GM12891 (cell line): ENCODE measurements around the gene PMPCA.

Experiments used
- DNase-seq: peaks from one replicate; pipeline ENCODE4 v3.0.0; 2011; ENCODE audit warnings: low spot score; ENCODE audit not compliant: insufficient read length
- FAIRE-seq: peaks from 2 replicates; lab custom pipeline; 2011; peaks lifted over from hg19 to GRCh38; lab: Jason Lieb, UNC
- PAX5 ChIP-seq: IDR thresholded peaks from 2 replicates; pipeline ENCODE4 v1.6.1; 2011; ENCODE audit warnings: low read length, moderate library complexity, mild to moderate bottlenecking; ENCODE audit not compliant: insufficient read depth, severe bottlenecking
- POLR2A ChIP-seq: IDR thresholded peaks from 2 replicates; pipeline ENCODE4 v1.6.1; 2011; ENCODE audit warnings: low read depth, low read length, control low read depth
- POLR2AphosphoS5 ChIP-seq: IDR thresholded peaks from 2 replicates; pipeline ENCODE4 v1.6.1; 2011; ENCODE audit warnings: low read depth, low read length, control low read depth
- POU2F2 ChIP-seq: IDR thresholded peaks from 2 replicates; pipeline ENCODE4 v1.6.1; 2011; ENCODE audit warnings: low read depth, mild to moderate bottlenecking, control low read depth, low read length, moderate library complexity
- SPI1 ChIP-seq: IDR thresholded peaks from 2 replicates; pipeline ENCODE4 v1.6.1; 2011; ENCODE audit warnings: low read depth, low read length, control low read depth
- TAF1 ChIP-seq: IDR thresholded peaks from 2 replicates; pipeline ENCODE4 v1.6.1; 2011; ENCODE audit warnings: low read depth, low read length, control low read depth

PMPCA gene

GRCh38 chr9:136433043-136433715 is 22.7 kb downstream of the PMPCA start:
- no peak for FAIRE-seq

DNA sequence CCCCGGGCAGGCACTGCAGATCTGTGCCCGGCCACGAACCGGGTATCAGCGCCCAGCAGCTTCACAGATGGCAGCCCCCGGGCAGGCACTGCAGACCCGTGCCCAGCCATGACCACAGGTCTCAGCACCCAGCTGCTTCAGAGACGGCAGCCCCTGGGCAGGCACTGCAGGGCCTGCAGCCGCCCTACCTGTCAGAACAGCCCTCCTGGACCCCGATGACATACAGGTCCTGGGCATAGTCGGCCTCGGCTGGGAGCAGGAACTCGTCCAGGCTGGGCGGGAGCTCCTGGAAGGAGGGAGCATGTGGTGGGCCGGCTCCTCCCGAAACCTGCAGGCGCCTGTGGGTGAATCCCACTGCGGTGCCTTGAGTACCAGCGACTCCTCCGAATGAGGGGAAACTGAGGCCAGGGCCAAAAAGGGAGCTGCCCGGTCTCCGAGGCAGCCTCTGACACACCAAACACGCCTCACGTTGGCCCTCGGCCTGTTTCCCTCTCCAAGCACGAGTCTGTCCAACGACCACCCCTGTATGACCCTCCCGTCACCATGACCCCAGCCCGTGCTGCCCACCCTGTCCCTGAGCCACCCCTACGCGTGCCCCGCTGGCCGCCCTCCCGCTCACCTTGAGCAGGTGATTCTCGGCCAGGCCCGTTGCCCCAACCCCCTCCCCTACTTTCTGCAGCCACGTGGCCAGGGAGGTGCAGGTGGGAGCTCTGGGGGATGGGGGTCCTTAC is 23.6 kb downstream of the PMPCA start:
- FAIRE-seq (no peak), DNase-seq (no peak)
- no peak for TF ChIP-seq POU2F2
- TF ChIP-seq SPI1, result no peak
- TF ChIP-seq POLR2A, result no peak
- TF ChIP-seq POLR2AphosphoS5, result no peak
- no peak for TF ChIP-seq PAX5
- TF ChIP-seq TAF1, result no peak

More at GRCh38 chr9:136433043-136433715, 22.7 kb downstream of the PMPCA start:
- no peak for DNase-seq
- TF ChIP-seq POLR2A, result no peak
- no peak for TF ChIP-seq SPI1
- no peak for TF ChIP-seq POU2F2
- no peak for TF ChIP-seq PAX5
- TF ChIP-seq POLR2AphosphoS5, result no peak
- TF ChIP-seq TAF1, result no peak

DNA sequence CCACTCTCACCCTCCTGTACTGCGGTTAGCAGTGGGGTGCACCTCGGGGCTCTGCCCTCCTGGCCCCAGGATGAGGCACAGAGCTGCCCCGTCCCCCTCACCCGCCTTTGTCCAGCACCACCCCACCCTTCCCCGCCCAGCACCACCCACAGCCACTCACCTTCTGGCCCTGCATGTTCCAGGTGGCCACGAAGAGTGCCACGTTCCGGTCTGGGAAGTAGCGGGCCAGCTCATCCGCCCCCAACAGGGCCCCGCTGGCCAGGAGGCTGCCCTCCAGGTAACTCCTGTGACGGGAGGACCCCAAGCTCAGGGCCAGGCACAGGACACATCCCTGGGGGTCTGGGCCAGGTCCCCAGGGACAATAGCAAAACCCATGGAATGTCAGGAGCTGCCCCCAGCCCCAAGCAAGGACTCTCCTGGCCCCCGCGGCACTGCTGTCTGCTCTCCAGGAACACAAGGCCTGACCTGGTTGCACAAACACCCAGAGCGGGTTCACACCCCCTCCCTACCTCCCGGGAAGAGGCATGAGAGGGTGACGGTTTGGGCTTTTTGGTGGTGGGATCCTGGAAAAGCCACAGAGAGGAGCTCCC is 24.2 kb downstream of the PMPCA start:
- DNase-seq (no peak), FAIRE-seq (no peak)
- TF ChIP-seq PAX5, result no peak
- no peak for TF ChIP-seq SPI1
- no peak for TF ChIP-seq POLR2A
- no peak for TF ChIP-seq TAF1
- TF ChIP-seq POU2F2, result no peak
- no peak for TF ChIP-seq POLR2AphosphoS5

DNA sequence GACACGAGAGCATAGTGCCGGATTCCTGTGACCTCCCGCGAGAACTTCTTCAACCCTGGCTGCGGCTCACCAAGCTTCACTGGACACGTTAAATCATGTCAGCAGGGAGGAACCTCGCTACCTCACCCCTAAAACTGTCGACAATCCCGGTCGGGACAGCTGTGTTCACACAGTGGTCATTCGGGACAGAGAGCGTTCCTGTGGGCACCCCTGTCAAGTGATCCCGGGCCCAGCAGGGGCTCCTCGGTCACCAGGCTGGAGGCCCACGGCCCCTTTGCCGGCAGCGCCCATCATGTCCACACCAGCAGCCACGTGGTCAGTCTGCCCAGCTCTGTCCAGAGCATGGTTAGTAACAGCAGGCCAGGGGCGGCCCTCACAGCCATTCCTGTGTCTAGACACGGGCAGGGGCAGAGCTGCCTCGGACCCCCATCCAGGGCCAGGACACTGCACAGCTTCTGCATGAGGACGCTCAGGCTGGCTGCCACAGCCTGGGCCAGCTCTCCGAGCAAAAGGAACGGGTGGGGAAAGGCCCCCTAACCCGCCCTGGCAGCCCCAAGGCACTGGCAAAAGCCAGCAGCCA is 25.7 kb downstream of the PMPCA start:
- TF ChIP-seq SPI1 (no peak), TAF1 (no peak), POLR2A (no peak), POU2F2 (no peak), POLR2AphosphoS5 (no peak), PAX5 (no peak)
- no peak for FAIRE-seq
- no peak for DNase-seq

- FAIRE-seq (no peak), DNase-seq (no peak)
- TF ChIP-seq TAF1 (no peak), POLR2A (no peak)
Measured at GRCh38 chr9:136437430-136437829, 27.0 kb downstream of the PMPCA start.

- TF ChIP-seq SPI1, result no peak
- TF ChIP-seq POLR2AphosphoS5, result no peak
- TF ChIP-seq POU2F2, result no peak
- no peak for TF ChIP-seq PAX5
- no peak for TF ChIP-seq POLR2A
- TF ChIP-seq TAF1, result no peak
- FAIRE-seq (peak; percentile 33), DNase-seq (no peak)
Measured at GRCh38 chr9:136437839-136438547, 27.5 kb downstream of the PMPCA start.

- peak; percentile 89 for DNase-seq
- FAIRE-seq, result peak; percentile 69
- TF ChIP-seq POLR2AphosphoS5, result no peak
Measured at GRCh38 chr9:136438548-136439480, 28.4 kb downstream of the PMPCA start.

GRCh38 chr9:136439481-136440408 is 29.3 kb downstream of the PMPCA start, which contains the start of gene INPP5E:
INPP5E (minus strand) TSS chr9:136439845; CDS start chr9:136439419, 426 bp downstream.
- FAIRE-seq (peak; percentile 96), DNase-seq (peak; percentile 98)
- TF ChIP-seq POU2F2 (no peak; the same call in 1 of the 2 replicates), PAX5 (no peak), TAF1 (no peak), POLR2A (peak; percentile 70), POLR2AphosphoS5 (peak; percentile 49; the same call in 1 of the 2 replicates), SPI1 (no peak)
